Muscle layer of duodenum (tissue), 2 donors: ENCODE measurements around the gene DTX1.

Source experiments
- H3K27ac ChIP-seq: one replicate; pipeline ENCODE4 v1.7.0; 2013; ENCODE audit warnings: mild to moderate bottlenecking, low read length
- H3K27me3 ChIP-seq: one replicate; pipeline ENCODE4 v1.7.0; 2013; ENCODE audit warnings: low read depth, mild to moderate bottlenecking, control low read depth, low read length
- H3K36me3 ChIP-seq, 2 donors: one replicate each; pipeline ENCODE4 v1.7.0; 2013; ENCODE audit warnings: low read length in 2 of 2, control low read depth in 1 of 2, mild to moderate bottlenecking in 1 of 2; ENCODE audit not compliant: insufficient read depth in 2 of 2, control insufficient read depth in 1 of 2
- H3K4me1 ChIP-seq, 2 donors: one replicate each; pipeline ENCODE4 v1.7.0; 2013; ENCODE audit warnings: low read length in 2 of 2, mild to moderate bottlenecking in 2 of 2, control low read depth in 1 of 2, moderate library complexity in 1 of 2; ENCODE audit not compliant: insufficient read depth in 2 of 2, control insufficient read depth in 1 of 2
- H3K4me3 ChIP-seq, 2 donors: one replicate each; pipeline ENCODE4 v1.7.0; 2013; ENCODE audit warnings: low read length in 2 of 2, low read depth in 1 of 2, mild to moderate bottlenecking in 1 of 2
- H3K9me3 ChIP-seq, 2 donors: one replicate each; pipeline ENCODE4 v1.7.0; 2013; ENCODE audit warnings: low read length in 2 of 2, control low read depth in 1 of 2, mild to moderate bottlenecking in 1 of 2; ENCODE audit not compliant: control insufficient read depth in 1 of 2
- donor health status: healthy.

Gene DTX1

GRCh38 chr12:113127791-113128199 is 71.3 kb downstream of the DTX1 start:
- H3K27me3 ChIP-seq, result no peaks in the 10 kb centered on the region
- no peak overlapping the region for H3K27ac ChIP-seq
- no peak overlapping the region for H3K4me3 ChIP-seq
- peaks cover 0 to 5% of the 10 kb centered on the region in 2 donors for H3K9me3 ChIP-seq
- no peaks in the 10 kb centered on the region for H3K36me3 ChIP-seq
- H3K4me1 ChIP-seq, result no peaks in the 10 kb centered on the region

GRCh38 chr12:113128802-113129663 is 72.5 kb downstream of the DTX1 start:
- no peak overlapping the region for H3K27ac ChIP-seq
- H3K9me3 ChIP-seq, result no peaks in the 10 kb centered on the region
- H3K4me1 ChIP-seq, result no peaks in the 10 kb centered on the region
- no peaks in the 10 kb centered on the region for H3K36me3 ChIP-seq
- H3K4me3 ChIP-seq, result no peak overlapping the region
- H3K27me3 ChIP-seq, result no peaks in the 10 kb centered on the region

GRCh38 chr12:113129664-113130456 is 73.3 kb downstream of the DTX1 start:
- Histone ChIP-seq H3K4me1 (no peaks in the 10 kb centered on the region), H3K27ac (no peak overlapping the region), H3K4me3 (no peak overlapping the region), H3K27me3 (no peaks in the 10 kb centered on the region), H3K36me3 (no peaks in the 10 kb centered on the region), H3K9me3 (no peaks in the 10 kb centered on the region)

- peaks cover 0 to 3% of the 10 kb centered on the region in 2 donors for H3K4me1 ChIP-seq
- H3K36me3 ChIP-seq, result no peaks in the 10 kb centered on the region
- H3K9me3 ChIP-seq, result no peaks in the 10 kb centered on the region
- H3K27me3 ChIP-seq, result no peaks in the 10 kb centered on the region
- H3K27ac ChIP-seq, result no peak overlapping the region
- no peak overlapping the region for H3K4me3 ChIP-seq
Observed at GRCh38 chr12:113130457-113131135, 74.1 kb downstream of the DTX1 start.

- Histone ChIP-seq H3K36me3 (no peaks in the 10 kb centered on the region), H3K4me3 (no peak overlapping the region), H3K27ac (no peak overlapping the region), H3K9me3 (no peaks in the 10 kb centered on the region), H3K27me3 (no peaks in the 10 kb centered on the region), H3K4me1 (peaks cover 0 to 3% of the 10 kb centered on the region in 2 donors)
Observed at GRCh38 chr12:113131556-113131955, 75.0 kb downstream of the DTX1 start.

GRCh38 chr12:113133036-113133435 is 76.5 kb downstream of the DTX1 start:
- Histone ChIP-seq H3K4me3 (no peak overlapping the region), H3K36me3 (no peaks in the 10 kb centered on the region), H3K27me3 (no peaks in the 10 kb centered on the region), H3K4me1 (peaks cover 0 to 3% of the 10 kb centered on the region in 2 donors), H3K9me3 (no peaks in the 10 kb centered on the region), H3K27ac (no peak overlapping the region)

- H3K4me3 ChIP-seq, result no peak overlapping the region
- no peak overlapping the region for H3K27ac ChIP-seq
Observed at GRCh38 chr12:113133666-113134065, 77.1 kb downstream of the DTX1 start.

GRCh38 chr12:113134071-113134470 is 77.5 kb downstream of the DTX1 start:
- H3K27me3 ChIP-seq, result no peaks in the 10 kb centered on the region
- H3K4me1 ChIP-seq, result peaks cover 0 to 3% of the 10 kb centered on the region in 2 donors
- no peaks in the 10 kb centered on the region for H3K9me3 ChIP-seq
- H3K36me3 ChIP-seq, result no peaks in the 10 kb centered on the region
- no peak overlapping the region for H3K27ac ChIP-seq
- H3K4me3 ChIP-seq, result no peak overlapping the region

More at GRCh38 chr12:113133666-113134065, 77.1 kb downstream of the DTX1 start:
- Histone ChIP-seq H3K9me3 (no peaks in the 10 kb centered on the region), H3K4me1 (peaks cover 0 to 3% of the 10 kb centered on the region in 2 donors), H3K36me3 (no peaks in the 10 kb centered on the region), H3K27me3 (no peaks in the 10 kb centered on the region)

- no peak overlapping the region for H3K4me3 ChIP-seq
- H3K27ac ChIP-seq, result no peak overlapping the region
- H3K9me3 ChIP-seq, result no peaks in the 10 kb centered on the region
- no peaks in the 10 kb centered on the region for H3K27me3 ChIP-seq
- H3K36me3 ChIP-seq, result no peaks in the 10 kb centered on the region
- H3K4me1 ChIP-seq, result peaks cover 0 to 3% of the 10 kb centered on the region in 2 donors
Observed at GRCh38 chr12:113134521-113134951, 78.0 kb downstream of the DTX1 start.

GRCh38 chr12:113135178-113136127 is 78.9 kb downstream of the DTX1 start, which contains the start of gene RASAL1:
TSS of gene RASAL1 (minus strand) at chr12:113135761. CDS start at chr12:113135462, 299 bp downstream.
- Histone ChIP-seq H3K36me3 (no peaks in the 10 kb centered on the region), H3K9me3 (no peaks in the 10 kb centered on the region), H3K27ac (no peak within 1 kb of the TSS), H3K27me3 (no peaks in the 10 kb centered on the region), H3K4me1 (peaks cover 0 to 3% of the 10 kb centered on the region in 2 donors), H3K4me3 (no peak within 1 kb of the TSS)
